Immature natural killer cell (primary cell): ENCODE results near the gene MSL3. TPM values are rescaled to one million over a fixed set of nuclear protein-coding genes. Genes with fewer than 3 reads are reported as not detected.

Source experiments
- DNase-seq, 3 donors: peaks; one replicate each; pipeline ENCODE4 v3.0.0; 2022; ENCODE audit warnings: mixed read lengths in 1 of 3
- H3K27ac Mint-ChIP-seq, 6 donors: one replicate each; pipeline ENCODE4 v1.8.0; 2020; ENCODE audit warnings: mixed read lengths in 6 of 6, mild to moderate bottlenecking in 5 of 6, inconsistent platforms in 4 of 6, moderate library complexity in 3 of 6
- H3K27me3 Mint-ChIP-seq, 3 donors: one replicate each; pipeline ENCODE4 v1.8.0; 2020 to 2021; ENCODE audit warnings: low read depth in 3 of 3, mild to moderate bottlenecking in 3 of 3, mixed read lengths in 3 of 3, moderate library complexity in 3 of 3, inconsistent platforms in 1 of 3
- H3K36me3 Mint-ChIP-seq, 3 donors: one replicate each; pipeline ENCODE4 v1.8.0; 2020; ENCODE audit warnings: mixed read lengths in 3 of 3, inconsistent platforms in 2 of 3, mild to moderate bottlenecking in 2 of 3
- H3K4me1 Mint-ChIP-seq, 2 donors: one replicate each; pipeline ENCODE4 v1.8.0; 2020; ENCODE audit warnings: inconsistent platforms in 2 of 2, mild to moderate bottlenecking in 2 of 2, mixed read lengths in 2 of 2, moderate library complexity in 1 of 2
- H3K4me3 Mint-ChIP-seq, 5 donors: one replicate each; pipeline ENCODE4 v1.8.0; 2020; ENCODE audit warnings: mild to moderate bottlenecking in 5 of 5, mixed read lengths in 5 of 5, inconsistent platforms in 3 of 5, moderate library complexity in 3 of 5
- H3K9me3 Mint-ChIP-seq, 6 donors: one replicate each; pipeline ENCODE4 v1.8.0; 2020; ENCODE audit warnings: mild to moderate bottlenecking in 6 of 6, mixed read lengths in 6 of 6, inconsistent platforms in 4 of 6, moderate library complexity in 3 of 6
- polyA plus RNA-seq, 3 donors: library from polyadenylated mRNA; unstranded; fragments of 300-500 nt; fragmentation: Illumina TruSeq; gene quantifications; one replicate each; pipeline ENCODE4 v1.2.3, GENCODE V29; 2021

The MSL3 gene
- polyA plus RNA-seq, 3 donors from 2014 or later, result 40.5 to 47.8 (median 41.0) TPM

- DNase-seq, result no peak
- H3K27ac Mint-ChIP-seq, result no peak overlapping the region
- H3K4me1 Mint-ChIP-seq, result no peaks in the 10 kb centered on the region
- peaks cover 5 to 8% (median 8%) of the 10 kb centered on the region in 3 donors for H3K27me3 Mint-ChIP-seq
- H3K36me3 Mint-ChIP-seq, result no peaks in the 10 kb centered on the region
- no peak overlapping the region for H3K4me3 Mint-ChIP-seq
- H3K9me3 Mint-ChIP-seq, result no peaks in the 10 kb centered on the region
Measured at GRCh38 chrX:11751261-11751660, 6.8 kb upstream of the MSL3 start.

- H3K4me3 Mint-ChIP-seq, result no peak overlapping the region
- H3K9me3 Mint-ChIP-seq, result no peaks in the 10 kb centered on the region
- no peaks in the 10 kb centered on the region for H3K36me3 Mint-ChIP-seq
- H3K27ac Mint-ChIP-seq, result no peak overlapping the region
- DNase-seq, result no peak
- H3K27me3 Mint-ChIP-seq, result peaks cover 2 to 15% (median 11%) of the 10 kb centered on the region in 3 donors
- no peaks in the 10 kb centered on the region for H3K4me1 Mint-ChIP-seq
Measured at GRCh38 chrX:11753668-11754067, 4.4 kb upstream of the MSL3 start.

- Mint-ChIP-seq H3K36me3 (no peaks in the 10 kb centered on the region), H3K27me3 (peaks cover 5 to 21% (median 16%) of the 10 kb centered on the region in 3 donors), H3K27ac (no peak overlapping the region), H3K4me3 (no peak overlapping the region), H3K9me3 (no peaks in the 10 kb centered on the region), H3K4me1 (peaks cover 8 to 10% of the 10 kb centered on the region in 2 donors)
- no peak for DNase-seq
Measured at GRCh38 chrX:11754958-11755645, 2.9 kb upstream of the MSL3 start.

- no peak for DNase-seq
- peak overlapping the region in 2 of 5 donors; percentile 24 to 27 for H3K4me3 Mint-ChIP-seq
- H3K36me3 Mint-ChIP-seq, result peaks cover 0 to under 1% (median 0%) of the 10 kb centered on the region in 3 donors
- H3K27me3 Mint-ChIP-seq, result peaks cover 5 to 21% (median 16%) of the 10 kb centered on the region in 3 donors
- H3K4me1 Mint-ChIP-seq, result peaks cover 11 to 15% of the 10 kb centered on the region in 2 donors
- H3K9me3 Mint-ChIP-seq, result no peaks in the 10 kb centered on the region
- peak overlapping the region in 1 of 6 donors; percentile 27 for H3K27ac Mint-ChIP-seq
Measured at GRCh38 chrX:11755724-11756123, 2.3 kb upstream of the MSL3 start.

- Mint-ChIP-seq H3K36me3 (peaks cover 0 to 5% (median 0%) of the 10 kb centered on the region in 3 donors), H3K4me3 (peak overlapping the region; percentile 42 to 73 (median 61)), H3K27ac (peak overlapping the region in 2 of 6 donors; percentile 27 to 78), H3K9me3 (no peaks in the 10 kb centered on the region), H3K4me1 (peaks cover 17 to 22% of the 10 kb centered on the region in 2 donors), H3K27me3 (peaks cover 5 to 21% (median 16%) of the 10 kb centered on the region in 3 donors)
- DNase-seq, result no peak
Measured at GRCh38 chrX:11756354-11757318, 1.4 kb upstream of the MSL3 start.

- Mint-ChIP-seq H3K4me1 (peaks cover 17 to 22% of the 10 kb centered on the region in 2 donors), H3K36me3 (peaks cover 0 to 11% (median 0%) of the 10 kb centered on the region in 3 donors), H3K27ac (peak overlapping the region in 2 of 6 donors; percentile 71 to 78), H3K9me3 (no peaks in the 10 kb centered on the region), H3K4me3 (peak overlapping the region; percentile 42 to 73 (median 61)), H3K27me3 (peaks cover 7 to 21% (median 16%) of the 10 kb centered on the region in 3 donors)
- no peak for DNase-seq
Measured at GRCh38 chrX:11757397-11757718, 679 bp upstream of the MSL3 start.

- H3K9me3 Mint-ChIP-seq, result no peaks in the 10 kb centered on the region
- peak; percentile 83 to 87 (median 85) for DNase-seq
- peaks cover 17 to 22% of the 10 kb centered on the region in 2 donors for H3K4me1 Mint-ChIP-seq
- peaks cover 0 to 16% (median 4%) of the 10 kb centered on the region in 3 donors for H3K36me3 Mint-ChIP-seq
- peaks cover 7 to 16% (median 14%) of the 10 kb centered on the region in 3 donors for H3K27me3 Mint-ChIP-seq
- peak overlapping the region; percentile 87 to 99 (median 91) for H3K4me3 Mint-ChIP-seq
- H3K27ac Mint-ChIP-seq, result peak overlapping the region; percentile 91 to 96 (median 92)
Measured at GRCh38 chrX:11758400-11759171, 549 bp downstream of the MSL3 start.

GRCh38 chrX:11759172-11759460 lies 1.1 kb downstream of the MSL3 start:
- peaks cover 0 to 20% (median 4%) of the 10 kb centered on the region in 3 donors for H3K36me3 Mint-ChIP-seq
- H3K27me3 Mint-ChIP-seq, result peaks cover 7 to 14% (median 12%) of the 10 kb centered on the region in 3 donors
- DNase-seq, result no peak
- H3K27ac Mint-ChIP-seq, result peak overlapping the region; percentile 91 to 96 (median 92)
- no peaks in the 10 kb centered on the region for H3K9me3 Mint-ChIP-seq
- peak overlapping the region; percentile 87 to 99 (median 91) for H3K4me3 Mint-ChIP-seq
- peaks cover 19 to 22% of the 10 kb centered on the region in 2 donors for H3K4me1 Mint-ChIP-seq

GRCh38 chrX:11759461-11760311 lies 1.6 kb downstream of the MSL3 start:
- Mint-ChIP-seq H3K27ac (peak overlapping the region; percentile 91 to 96 (median 92)), H3K4me3 (peak overlapping the region; percentile 87 to 99 (median 91)), H3K27me3 (peaks cover 5 to 14% (median 12%) of the 10 kb centered on the region in 3 donors), H3K36me3 (peaks cover 0 to 24% (median 6%) of the 10 kb centered on the region in 3 donors), H3K4me1 (peaks cover 19 to 24% of the 10 kb centered on the region in 2 donors), H3K9me3 (peaks cover 0 to 3% (median 0%) of the 10 kb centered on the region in 6 donors)
- peak; percentile 73 to 79 (median 73) for DNase-seq

GRCh38 chrX:11760958-11761357 lies 2.9 kb downstream of the MSL3 start:
- Mint-ChIP-seq H3K9me3 (peaks cover 0 to 5% (median 0%) of the 10 kb centered on the region in 6 donors), H3K36me3 (peaks cover 3 to 31% (median 11%) of the 10 kb centered on the region in 3 donors), H3K4me1 (peaks cover 19 to 31% of the 10 kb centered on the region in 2 donors), H3K4me3 (peak overlapping the region; percentile 28 to 65 (median 55)), H3K27ac (peak overlapping the region; percentile 4 to 79 (median 70)), H3K27me3 (peaks cover 5 to 12% (median 11%) of the 10 kb centered on the region in 3 donors)
- DNase-seq, result no peak

GRCh38 chrX:11764602-11765067 lies 6.6 kb downstream of the MSL3 start:
- peaks cover 3 to 31% (median 11%) of the 10 kb centered on the region in 3 donors for H3K36me3 Mint-ChIP-seq
- DNase-seq, result no peak
- H3K4me3 Mint-ChIP-seq, result no peak overlapping the region
- H3K4me1 Mint-ChIP-seq, result peaks cover 15 to 30% of the 10 kb centered on the region in 2 donors
- no peak overlapping the region for H3K27ac Mint-ChIP-seq
- peaks cover 0 to 2% (median 0%) of the 10 kb centered on the region in 3 donors for H3K27me3 Mint-ChIP-seq
- peaks cover 0 to 5% (median 0%) of the 10 kb centered on the region in 6 donors for H3K9me3 Mint-ChIP-seq

- DNase-seq, result no peak
- H3K27ac Mint-ChIP-seq, result no peak overlapping the region
- no peak overlapping the region for H3K4me3 Mint-ChIP-seq
- peaks cover 13 to 25% of the 10 kb centered on the region in 2 donors for H3K4me1 Mint-ChIP-seq
- peaks cover 3 to 31% (median 11%) of the 10 kb centered on the region in 3 donors for H3K36me3 Mint-ChIP-seq
- peaks cover 0 to 5% (median 0%) of the 10 kb centered on the region in 6 donors for H3K9me3 Mint-ChIP-seq
- H3K27me3 Mint-ChIP-seq, result peaks cover 0 to 4% (median 0%) of the 10 kb centered on the region in 3 donors
Measured at GRCh38 chrX:11765449-11765848, 7.4 kb downstream of the MSL3 start.
